ENCODE measurements around the gene KANK4. TPM values are rescaled to one million over a fixed set of nuclear protein-coding genes. Genes with fewer than 3 reads are reported as not detected.

KANK4 gene
- total RNA-seq, 2 donors from 2014 or later, result 0.46 to 0.70 TPM

DNA sequence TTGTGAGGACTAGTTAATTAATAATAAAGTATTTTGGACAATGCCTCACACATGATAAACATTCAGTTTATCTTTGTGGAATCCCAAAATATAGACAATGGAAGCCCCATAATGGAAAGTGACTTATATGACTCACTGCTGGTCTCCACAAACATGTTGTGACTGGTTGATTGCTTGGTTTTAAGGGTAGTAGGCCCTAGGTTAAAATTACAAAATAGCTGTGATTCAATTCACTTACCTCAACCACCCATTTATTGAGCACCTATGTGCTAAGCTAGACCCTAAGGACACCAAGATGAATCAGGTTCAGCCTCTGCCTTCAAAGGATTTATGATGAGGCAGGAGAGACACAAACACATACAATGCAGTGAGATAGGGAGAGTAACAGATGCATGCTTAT lies 42.4 kb downstream of the KANK4 start:
- peaks cover 4% of the 10 kb centered on the region for H3K9me3 Mint-ChIP-seq
- DNase-seq, result no peak
- Histone ChIP-seq H3K27me3 (ENCODE audit: control insufficient read depth, insufficient read depth, low read length, poor library complexity, severe bottlenecking) (no peaks in the 10 kb centered on the region), H3K4me1 (ENCODE audit: control insufficient read depth, insufficient read depth, low read length) (no peaks in the 10 kb centered on the region), H3K9ac (ENCODE audit: extremely low read depth, low read length, poor library complexity, severe bottlenecking) (no peak overlapping the region), H3K9me3 (ENCODE audit: control insufficient read depth, low read length) (peaks cover 8% of the 10 kb centered on the region), H3K36me3 (ENCODE audit: control insufficient read depth, insufficient read depth, low read length) (no peaks in the 10 kb centered on the region), H3K27ac (ENCODE audit: low read depth, low read length) (no peak overlapping the region), H3K4me3 (ENCODE audit: low read length) (no peak overlapping the region)
- no peak overlapping the region for H3K27ac Mint-ChIP-seq
- H3K27me3 Mint-ChIP-seq (ENCODE audit: insufficient read depth), result peaks cover 3% of the 10 kb centered on the region
- no peak overlapping the region for H3K4me3 Mint-ChIP-seq
- H3K4me1 Mint-ChIP-seq, result peaks cover 14% of the 10 kb centered on the region
- TF ChIP-seq, protein P1, sequence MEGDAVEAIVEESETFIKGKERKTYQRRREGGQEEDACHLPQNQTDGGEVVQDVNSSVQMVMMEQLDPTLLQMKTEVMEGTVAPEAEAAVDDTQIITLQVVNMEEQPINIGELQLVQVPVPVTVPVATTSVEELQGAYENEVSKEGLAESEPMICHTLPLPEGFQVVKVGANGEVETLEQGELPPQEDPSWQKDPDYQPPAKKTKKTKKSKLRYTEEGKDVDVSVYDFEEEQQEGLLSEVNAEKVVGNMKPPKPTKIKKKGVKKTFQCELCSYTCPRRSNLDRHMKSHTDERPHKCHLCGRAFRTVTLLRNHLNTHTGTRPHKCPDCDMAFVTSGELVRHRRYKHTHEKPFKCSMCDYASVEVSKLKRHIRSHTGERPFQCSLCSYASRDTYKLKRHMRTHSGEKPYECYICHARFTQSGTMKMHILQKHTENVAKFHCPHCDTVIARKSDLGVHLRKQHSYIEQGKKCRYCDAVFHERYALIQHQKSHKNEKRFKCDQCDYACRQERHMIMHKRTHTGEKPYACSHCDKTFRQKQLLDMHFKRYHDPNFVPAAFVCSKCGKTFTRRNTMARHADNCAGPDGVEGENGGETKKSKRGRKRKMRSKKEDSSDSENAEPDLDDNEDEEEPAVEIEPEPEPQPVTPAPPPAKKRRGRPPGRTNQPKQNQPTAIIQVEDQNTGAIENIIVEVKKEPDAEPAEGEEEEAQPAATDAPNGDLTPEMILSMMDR (conservative IDR thresholded peaks at IDR 0.05), result no peak
- peaks cover 4% of the 10 kb centered on the region for H3K36me3 Mint-ChIP-seq (ENCODE audit: low read depth)

DNA sequence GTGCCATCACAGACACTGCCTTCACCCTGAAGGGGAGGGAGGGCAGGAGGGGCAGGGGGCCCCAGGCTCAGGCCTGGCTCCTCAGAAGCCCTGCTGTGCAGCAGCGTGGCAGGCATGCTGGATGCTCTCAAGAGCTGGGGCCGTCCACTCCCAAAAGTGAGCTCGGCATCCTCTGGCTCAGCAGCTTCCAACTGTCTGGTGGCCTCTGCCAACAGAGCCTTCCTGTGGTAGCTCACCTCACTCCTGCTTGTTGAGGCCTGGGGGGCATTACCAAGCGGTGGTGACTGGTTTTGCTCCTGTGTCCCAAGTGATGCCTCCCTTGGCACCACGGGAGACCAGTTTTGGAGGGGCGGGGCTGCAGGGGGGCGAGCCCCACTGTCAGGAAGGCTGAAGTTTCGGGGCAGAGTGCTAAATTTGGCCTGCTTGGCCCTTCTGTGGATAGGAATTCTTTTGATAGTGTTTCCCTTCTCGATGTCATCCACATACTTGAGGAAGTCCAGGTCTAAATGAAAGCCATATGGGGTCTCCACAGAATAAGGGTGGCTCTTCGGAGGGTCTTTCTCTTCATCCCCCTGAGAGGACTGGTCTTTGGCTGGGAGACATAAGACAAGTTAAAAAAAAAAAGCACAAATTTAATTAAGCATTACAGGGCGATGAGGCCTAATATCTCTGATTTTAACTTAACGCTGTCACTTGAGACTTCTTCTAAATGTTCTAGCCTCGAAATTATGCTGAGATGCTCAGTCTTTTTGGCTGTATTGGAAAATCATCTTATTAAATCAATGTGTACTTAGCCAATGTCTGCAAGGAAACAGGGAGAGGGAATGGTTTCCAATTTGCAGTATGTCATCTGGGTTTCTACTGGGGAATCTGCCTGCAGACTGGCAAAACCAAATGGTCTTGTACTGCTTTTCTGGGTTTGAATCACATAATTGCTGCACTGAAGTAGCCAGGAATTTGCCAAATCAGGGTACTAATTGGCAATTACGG lies 44.4 kb downstream of the KANK4 start:
- H3K9me3 ChIP-seq (ENCODE audit: control insufficient read depth, low read length), result no peaks in the 10 kb centered on the region
- H3K4me1 ChIP-seq (ENCODE audit: control insufficient read depth, insufficient read depth, low read length), result no peaks in the 10 kb centered on the region
- H3K9ac ChIP-seq (ENCODE audit: extremely low read depth, low read length, poor library complexity, severe bottlenecking), result no peak overlapping the region
- H3K27me3 ChIP-seq (ENCODE audit: control insufficient read depth, insufficient read depth, low read length, poor library complexity, severe bottlenecking), result no peaks in the 10 kb centered on the region
- TF ChIP-seq, protein P1 (conservative IDR thresholded peaks at IDR 0.05), result no peak
- H3K4me1 Mint-ChIP-seq, result peaks cover 14% of the 10 kb centered on the region
- H3K4me3 Mint-ChIP-seq, result no peak overlapping the region
- H3K36me3 Mint-ChIP-seq (ENCODE audit: low read depth), result no peaks in the 10 kb centered on the region
- no peaks in the 10 kb centered on the region for H3K9me3 Mint-ChIP-seq
- H3K36me3 ChIP-seq (ENCODE audit: control insufficient read depth, insufficient read depth, low read length), result no peaks in the 10 kb centered on the region
- no peak overlapping the region for H3K4me3 ChIP-seq (ENCODE audit: low read length)
- no peaks in the 10 kb centered on the region for H3K27me3 Mint-ChIP-seq (ENCODE audit: insufficient read depth)
- H3K27ac ChIP-seq (ENCODE audit: low read depth, low read length), result no peak overlapping the region
- 89 to 91% methylated on average over 13 to 14 of the region's 14 CpGs for WGBS, 2 experiments (ENCODE audit: insufficient coverage in 1 of 2, insufficient read length in 1 of 2)
- H3K27ac Mint-ChIP-seq, result no peak overlapping the region
- DNase-seq, result no peak

DNA sequence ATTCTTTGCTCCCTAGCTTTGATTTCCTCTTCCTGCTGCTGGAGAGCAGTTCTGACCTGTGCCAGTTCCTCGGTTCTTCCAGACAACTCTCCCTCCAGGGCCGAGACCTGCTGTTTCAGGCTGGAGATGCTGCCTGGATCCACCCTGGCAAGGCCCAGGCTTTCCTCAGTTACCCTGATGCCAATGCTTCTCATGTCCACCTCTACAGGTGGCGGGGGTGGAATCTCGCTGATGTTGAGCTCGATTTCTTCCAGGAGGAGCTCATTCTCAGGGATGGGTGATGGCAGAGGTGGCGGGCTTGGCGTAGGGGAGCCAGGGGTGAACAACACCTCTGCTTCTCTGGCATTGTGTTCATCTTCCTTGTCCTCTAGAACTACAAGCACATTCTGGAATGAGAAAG lies 45.3 kb downstream of the KANK4 start:
- no peaks in the 10 kb centered on the region for H3K9me3 Mint-ChIP-seq
- 94 to 100% methylated on average over 2 to 7 of the region's 7 CpGs for WGBS, 2 experiments (ENCODE audit: insufficient coverage in 1 of 2, insufficient read length in 1 of 2)
- TF ChIP-seq, protein P1 (conservative IDR thresholded peaks at IDR 0.05), result no peak
- H3K4me3 Mint-ChIP-seq, result no peak overlapping the region
- Histone ChIP-seq H3K27me3 (ENCODE audit: control insufficient read depth, insufficient read depth, low read length, poor library complexity, severe bottlenecking) (no peaks in the 10 kb centered on the region), H3K9ac (ENCODE audit: extremely low read depth, low read length, poor library complexity, severe bottlenecking) (no peak overlapping the region), H3K36me3 (ENCODE audit: control insufficient read depth, insufficient read depth, low read length) (no peaks in the 10 kb centered on the region), H3K9me3 (ENCODE audit: control insufficient read depth, low read length) (no peaks in the 10 kb centered on the region), H3K27ac (ENCODE audit: low read depth, low read length) (no peak overlapping the region), H3K4me3 (ENCODE audit: low read length) (no peak overlapping the region), H3K4me1 (ENCODE audit: control insufficient read depth, insufficient read depth, low read length) (no peaks in the 10 kb centered on the region)
- H3K27me3 Mint-ChIP-seq (ENCODE audit: insufficient read depth), result no peaks in the 10 kb centered on the region
- no peak for DNase-seq
- peaks cover 9% of the 10 kb centered on the region for H3K4me1 Mint-ChIP-seq
- H3K27ac Mint-ChIP-seq, result no peak overlapping the region
- no peaks in the 10 kb centered on the region for H3K36me3 Mint-ChIP-seq (ENCODE audit: low read depth)

All from endodermal cell (in vitro differentiated cells).